SW480 (cell line): ENCODE measurements around the gene TRPV5.
A peak's percentile ranks its signal among the peaks of the same experiment; 100 is the strongest.
"Not testable (repeated sequence)": the region's sequence is repeated elsewhere in the genome, so short reads cannot be mapped to it uniquely, and the experiment has no call there.

Experiments
- DNase-seq: peaks from one replicate; pipeline ENCODE4 v3.0.0-alpha.2; 2016; ENCODE audit warnings: low spot score

Gene TRPV5

GRCh38 chr7:142933624-142934023 lies at the start of gene TRPV5:
TRPV5 (minus strand) TSS chr7:142933746; CDS start chr7:142933459, 287 bp downstream.
- DNase-seq, result no peak

DNA sequence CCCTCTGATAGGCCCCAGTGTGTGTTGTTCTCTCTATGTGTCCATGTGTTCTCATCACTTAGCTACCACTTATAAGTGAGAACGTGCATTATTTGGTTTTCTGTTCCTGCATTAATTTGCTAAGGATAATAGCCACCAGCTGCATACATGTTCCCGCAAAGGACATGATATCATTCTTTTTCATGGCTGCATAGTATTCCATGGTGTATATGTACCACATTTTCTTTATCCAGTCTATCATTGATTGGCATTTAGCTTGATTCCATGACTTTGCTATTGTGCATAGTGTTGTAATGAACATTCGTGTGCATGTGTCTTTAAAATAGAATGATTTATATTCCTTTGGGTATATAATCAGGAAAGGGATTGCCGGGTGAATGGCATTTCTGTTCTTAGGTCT lies 44.9 kb upstream of the TRPV5 start:
- not testable (repeated sequence) for DNase-seq

DNA sequence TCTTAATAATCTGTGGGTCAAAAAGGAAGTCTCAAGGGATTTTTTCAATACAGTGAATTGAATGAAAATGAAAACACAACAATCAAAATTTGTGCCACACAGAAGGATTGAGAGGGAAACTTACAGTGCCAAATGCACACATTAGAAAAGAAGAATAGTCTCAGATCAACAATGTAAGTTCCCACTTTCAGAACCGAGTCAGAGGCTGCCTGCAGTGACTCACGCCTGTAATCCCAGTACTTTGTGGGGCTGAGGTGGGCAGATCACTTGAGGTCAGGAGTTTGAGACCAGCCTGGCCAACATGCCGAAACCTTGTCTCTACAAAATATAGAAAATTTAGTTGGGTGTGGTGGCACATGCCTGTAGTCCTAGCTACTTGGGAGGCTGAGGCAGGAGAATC lies 41.1 kb upstream of the TRPV5 start:
- no peak for DNase-seq

GRCh38 chr7:142969183-142969582 lies 35.6 kb upstream of the TRPV5 start:
- DNase-seq, result no peak

DNA sequence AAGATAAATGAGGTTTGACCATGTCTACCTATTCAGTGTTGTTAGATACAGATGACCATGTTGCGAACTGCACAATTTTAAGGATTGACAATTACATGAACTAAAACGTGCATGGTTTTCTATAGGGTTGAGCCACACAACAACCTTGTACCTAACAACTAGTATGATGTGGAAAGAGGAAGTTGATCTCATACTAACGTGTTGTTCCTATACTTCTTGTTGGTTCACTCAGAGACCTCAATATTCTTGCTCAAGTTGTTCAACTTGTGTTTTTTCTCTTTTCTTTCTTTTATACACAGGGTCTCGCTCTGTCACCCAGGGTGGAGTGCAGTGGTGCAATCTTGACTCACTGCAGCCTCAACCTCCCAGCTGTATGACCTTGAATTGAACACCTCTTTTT lies 34.7 kb upstream of the TRPV5 start:
- no peak for DNase-seq

GRCh38 chr7:142964502-142965246 lies 31.1 kb upstream of the TRPV5 start:
- DNase-seq, result peak; percentile 7

- no peak for DNase-seq
Measured at GRCh38 chr7:142963993-142964392, 30.4 kb upstream of the TRPV5 start.

GRCh38 chr7:142962991-142963390 lies 29.4 kb upstream of the TRPV5 start:
- no peak for DNase-seq

- no peak for DNase-seq
Measured at GRCh38 chr7:142961973-142962926, 28.7 kb upstream of the TRPV5 start, which contains the start of gene KEL. KEL (minus strand) TSS chr7:142962363; CDS start chr7:142962206, 157 bp downstream.

DNA sequence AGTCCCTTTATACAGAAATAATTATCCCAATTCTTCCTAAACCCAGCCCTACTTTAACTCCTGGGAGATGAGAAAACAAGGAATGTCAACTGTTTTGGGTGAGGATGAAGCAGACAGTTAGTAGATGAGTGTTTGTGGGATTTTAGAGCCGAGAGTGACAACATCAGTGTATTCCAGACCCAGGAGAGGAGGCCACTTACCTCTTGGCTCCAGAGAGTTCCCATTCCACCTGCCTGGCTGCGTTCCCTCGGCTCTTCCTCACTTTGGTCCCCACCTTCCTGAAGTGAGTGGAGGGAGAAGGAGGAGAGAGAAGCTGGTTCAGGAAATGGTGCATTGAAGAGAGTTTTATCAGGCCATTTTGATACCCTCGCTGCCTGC lies 28.0 kb upstream of the TRPV5 start:
- DNase-seq, result no peak

GRCh38 chr7:142960955-142961512 lies 27.5 kb upstream of the TRPV5 start:
- DNase-seq, result peak; percentile 28

- no peak for DNase-seq
Measured at GRCh38 chr7:142959202-142959601, 25.7 kb upstream of the TRPV5 start.

DNA sequence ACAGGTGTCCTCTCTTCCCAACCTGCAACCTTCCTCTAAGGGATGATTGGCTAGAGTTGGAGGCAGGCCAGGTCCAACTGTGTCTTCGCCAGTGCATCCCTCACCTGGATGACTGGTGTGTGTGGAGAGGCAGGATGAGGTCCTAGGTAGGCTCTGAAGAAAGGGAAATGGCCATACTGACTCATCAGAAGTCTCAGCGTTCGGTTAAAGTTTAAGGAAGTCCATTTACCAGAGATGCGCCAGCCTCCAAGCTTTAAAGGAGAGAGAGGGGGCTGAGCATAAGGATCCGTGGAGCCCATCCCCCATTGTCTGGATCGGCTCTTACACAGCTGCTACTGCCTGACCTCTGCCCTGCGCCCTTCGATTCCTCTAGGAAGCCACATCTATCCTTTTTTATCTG lies 24.2 kb upstream of the TRPV5 start:
- no peak for DNase-seq

- peak; percentile 43 for DNase-seq
Measured at GRCh38 chr7:142956951-142957623, 23.5 kb upstream of the TRPV5 start.

- peak; percentile 9 for DNase-seq
Measured at GRCh38 chr7:142954680-142955268, 21.2 kb upstream of the TRPV5 start.

DNA sequence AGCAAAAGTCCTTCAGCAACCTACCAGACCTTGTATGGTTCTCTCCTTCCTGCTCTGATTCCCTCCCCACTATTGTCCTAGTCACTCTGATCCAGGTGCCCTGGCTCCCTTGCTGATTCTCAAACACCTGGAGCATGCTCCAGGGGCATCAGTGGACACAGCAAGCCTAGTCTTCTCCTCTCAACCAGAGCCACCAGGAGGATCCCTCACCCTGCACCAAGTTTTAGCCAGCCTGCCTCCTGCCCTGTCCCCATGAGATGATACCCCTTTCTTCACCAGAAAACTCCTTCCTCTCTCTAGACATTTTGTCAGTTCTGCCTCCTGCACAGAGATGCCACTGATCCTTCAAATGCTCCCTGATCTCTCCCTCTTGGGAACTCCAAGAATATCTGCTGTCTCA lies 16.7 kb upstream of the TRPV5 start:
- no peak for DNase-seq

DNA sequence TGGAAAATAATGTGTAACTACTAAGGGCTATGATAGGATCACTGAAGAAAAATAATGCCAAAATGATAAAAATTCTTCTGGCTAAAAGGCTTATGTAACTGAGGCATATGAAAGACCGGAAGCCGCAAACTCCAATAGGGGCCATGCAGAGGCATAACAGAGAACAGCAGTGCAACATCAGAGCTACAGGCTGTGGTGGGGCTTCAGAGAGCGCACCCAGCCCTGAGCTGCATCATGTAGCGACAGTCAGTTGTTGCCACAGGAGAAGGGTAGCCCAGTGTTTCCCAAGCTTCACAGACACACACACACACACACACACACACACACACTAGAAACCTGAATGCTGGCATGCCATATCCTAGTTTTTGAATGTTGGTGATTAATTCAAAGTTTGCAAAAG lies 15.1 kb upstream of the TRPV5 start:
- no peak for DNase-seq

DNA sequence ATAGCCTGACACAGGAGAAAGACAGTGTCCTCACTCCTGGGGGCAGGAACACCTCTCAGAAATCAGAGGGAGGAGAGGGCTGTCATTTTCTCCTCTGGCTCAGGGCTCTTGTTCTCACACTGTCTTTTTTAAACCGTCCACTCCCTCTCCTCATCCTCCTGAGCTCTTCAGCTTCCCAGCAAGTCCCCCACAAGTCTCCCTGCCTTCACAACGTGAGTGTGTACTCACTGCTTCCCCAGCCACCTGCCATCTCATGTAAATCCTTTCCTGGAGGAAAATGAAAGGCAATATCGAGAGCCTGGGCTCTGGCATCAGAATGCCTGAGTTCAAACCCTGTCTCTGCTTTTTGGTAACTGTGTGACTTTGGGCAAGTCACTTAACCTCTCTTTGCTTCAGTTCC lies 11.5 kb upstream of the TRPV5 start:
- no peak for DNase-seq

DNA sequence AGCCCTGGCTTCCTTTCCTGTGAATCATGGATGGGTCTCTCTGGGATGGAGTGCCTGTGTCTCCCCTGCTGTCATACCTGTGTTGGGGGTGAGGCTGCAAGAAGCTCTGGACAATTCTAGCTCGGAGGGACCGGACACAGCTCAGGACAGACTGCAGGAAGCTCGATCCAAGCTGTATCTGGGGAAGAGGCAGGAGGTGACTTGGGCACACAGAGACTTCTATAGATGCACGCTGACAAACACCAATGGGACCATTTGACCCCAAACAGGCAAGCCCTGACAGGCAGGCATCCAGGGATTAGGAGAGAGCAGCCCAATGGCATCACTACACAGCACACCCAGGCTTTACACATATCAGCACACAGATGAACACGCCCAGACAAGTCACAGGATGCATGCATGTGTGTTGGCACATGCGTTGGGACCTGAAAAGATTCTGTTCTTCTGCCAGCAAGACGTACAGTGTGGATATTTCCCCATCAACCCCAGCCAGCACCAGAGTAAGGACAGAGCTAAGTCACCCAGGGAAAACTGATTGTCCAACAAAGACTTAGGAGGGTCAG lies 10.2 kb upstream of the TRPV5 start:
- DNase-seq, result no peak

GRCh38 chr7:142942746-142943145 lies 9.2 kb upstream of the TRPV5 start:
- DNase-seq, result no peak

DNA sequence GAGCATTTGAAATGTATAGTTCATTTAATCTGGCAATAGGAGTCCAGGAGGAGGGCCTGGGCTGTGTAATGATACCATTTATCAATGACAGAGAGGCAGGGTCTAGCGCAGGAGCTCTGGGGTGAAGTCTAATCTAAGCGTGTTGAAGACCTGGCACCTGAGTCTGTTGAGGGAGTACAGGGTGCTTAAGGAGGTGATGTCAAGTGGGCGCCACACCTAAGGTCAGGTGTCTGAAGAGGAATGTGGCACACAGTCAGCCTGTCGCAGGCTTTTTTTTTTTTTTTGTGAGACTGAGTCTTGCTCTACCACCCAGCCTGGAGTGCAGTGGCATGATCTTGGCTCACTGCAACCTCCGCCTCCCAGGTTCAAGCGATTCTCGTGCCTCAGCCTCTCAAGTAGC lies 8.0 kb upstream of the TRPV5 start:
- no peak for DNase-seq
